ENCODE results near the gene BRINP2.

The BRINP2 gene

DNA sequence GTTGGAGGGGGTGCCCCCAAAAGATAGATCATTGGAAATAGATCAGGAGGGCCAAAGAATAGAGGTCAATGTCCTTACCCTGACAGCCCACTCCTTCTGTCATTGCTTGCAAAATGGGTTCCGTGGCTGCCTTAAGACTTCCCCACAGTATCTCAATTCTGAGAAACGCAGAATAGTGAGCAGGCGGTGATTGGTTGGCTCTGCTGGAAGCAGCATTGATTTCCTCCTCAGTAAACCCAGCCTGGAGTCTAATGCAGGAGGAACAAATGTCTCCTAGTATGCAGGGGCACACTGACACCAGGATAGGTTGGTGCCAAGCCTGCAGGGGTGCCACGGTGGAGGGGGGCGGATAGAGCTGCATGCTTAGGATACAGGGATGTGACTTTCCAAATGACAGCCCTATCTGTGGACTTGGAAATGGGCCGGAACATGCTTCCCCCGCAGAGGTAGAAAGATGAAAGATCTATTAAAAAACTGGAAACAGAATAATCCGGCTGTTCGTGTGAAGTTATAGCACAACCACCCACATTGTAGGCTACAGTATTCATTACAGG is 76.9 kb downstream of the BRINP2 start:
- H3K4me1 Mint-ChIP-seq (ENCODE audit: low read depth in 2 of 2): no peaks in the 10 kb centered on the region
- peaks cover 2% of the 10 kb centered on the region for H3K36me3 Mint-ChIP-seq (ENCODE audit: insufficient read depth)
- H3K4me3 Mint-ChIP-seq: no peak overlapping the region
- peaks cover 0 to 10% of the 10 kb centered on the region in 2 donors for H3K9me3 Mint-ChIP-seq
- ATAC-seq (replicated peaks): no peak
- no peaks in the 10 kb centered on the region for H3K27me3 Mint-ChIP-seq
- H3K27ac Mint-ChIP-seq: no peak overlapping the region
- no peak for DNase-seq

DNA sequence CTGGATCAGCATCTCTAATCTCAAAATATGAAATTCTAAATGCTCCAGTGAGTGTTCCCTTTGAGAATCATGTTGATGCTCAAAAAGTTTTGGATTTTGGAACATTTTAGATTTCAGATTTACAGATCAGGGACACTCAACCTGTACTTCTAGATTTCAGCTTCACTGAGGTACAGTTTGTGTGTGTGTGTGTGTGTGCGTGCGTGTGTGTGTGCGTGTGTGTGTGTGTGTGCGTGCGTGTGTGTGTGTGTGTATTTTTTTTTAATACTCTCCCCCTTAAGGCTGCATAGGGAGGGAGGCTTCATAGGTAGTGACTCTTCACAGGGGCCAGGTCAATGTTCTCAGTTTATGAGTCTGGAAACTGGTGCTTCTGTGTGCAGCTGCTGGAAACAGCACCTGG is 77.5 kb downstream of the BRINP2 start:
- H3K4me3 Mint-ChIP-seq: no peak overlapping the region
- no peak for DNase-seq
- ATAC-seq (replicated peaks): no peak
- H3K9me3 Mint-ChIP-seq: peaks cover 0 to 8% of the 10 kb centered on the region in 2 donors
- H3K4me1 Mint-ChIP-seq (ENCODE audit: low read depth in 2 of 2): no peaks in the 10 kb centered on the region
- H3K36me3 Mint-ChIP-seq (ENCODE audit: insufficient read depth): peaks cover 2% of the 10 kb centered on the region
- no peak overlapping the region for H3K27ac Mint-ChIP-seq
- H3K27me3 Mint-ChIP-seq: no peaks in the 10 kb centered on the region

DNA sequence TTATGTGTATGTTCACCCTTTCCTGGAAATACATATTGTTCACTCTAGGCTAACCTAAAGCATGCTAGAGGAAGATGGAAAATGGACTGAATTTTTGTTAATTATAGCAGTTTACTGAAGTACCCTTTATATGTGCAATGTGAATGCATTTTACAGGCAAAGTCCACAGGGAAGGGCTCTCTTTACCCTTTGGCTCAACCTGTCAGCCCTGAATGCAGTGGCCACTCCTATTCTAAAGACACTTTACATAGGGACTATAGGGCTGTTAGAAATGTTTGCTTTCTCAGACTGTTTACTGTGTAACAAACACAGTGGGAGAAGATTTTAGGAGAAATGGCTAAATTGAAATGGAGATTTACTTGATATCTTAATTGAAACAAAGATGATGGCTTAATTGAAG is 78.5 kb downstream of the BRINP2 start:
- Mint-ChIP-seq H3K4me3 (no peak overlapping the region), H3K27ac (no peak overlapping the region), H3K27me3 (no peaks in the 10 kb centered on the region), H3K4me1 (ENCODE audit: low read depth in 2 of 2) (no peaks in the 10 kb centered on the region), H3K9me3 (peaks cover 0 to 4% of the 10 kb centered on the region in 2 donors), H3K36me3 (ENCODE audit: insufficient read depth) (peaks cover 2% of the 10 kb centered on the region)
- ATAC-seq (replicated peaks) (no peak), DNase-seq (no peak)

DNA sequence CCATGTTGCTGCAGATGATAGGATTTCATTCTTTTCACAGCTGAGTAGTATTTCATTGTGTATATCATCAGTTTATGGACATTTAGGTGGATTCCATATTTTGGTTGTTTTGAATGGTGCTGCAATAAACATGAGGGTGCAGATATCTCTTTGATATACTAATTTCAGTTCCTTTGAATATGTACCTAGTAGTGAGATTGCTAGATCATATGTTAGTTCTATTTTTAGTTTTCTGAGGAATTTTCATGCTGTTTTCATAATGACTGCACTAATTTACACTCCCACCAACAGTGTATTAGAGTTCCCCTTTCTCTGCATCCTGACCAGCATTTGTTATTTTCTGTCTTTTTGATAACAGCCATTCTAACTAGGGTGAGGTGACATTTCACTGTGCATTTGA is 82.1 kb downstream of the BRINP2 start:
- Mint-ChIP-seq H3K36me3 (ENCODE audit: insufficient read depth) (no peaks in the 10 kb centered on the region), H3K27me3 (no peaks in the 10 kb centered on the region)
- no peak for DNase-seq

DNA sequence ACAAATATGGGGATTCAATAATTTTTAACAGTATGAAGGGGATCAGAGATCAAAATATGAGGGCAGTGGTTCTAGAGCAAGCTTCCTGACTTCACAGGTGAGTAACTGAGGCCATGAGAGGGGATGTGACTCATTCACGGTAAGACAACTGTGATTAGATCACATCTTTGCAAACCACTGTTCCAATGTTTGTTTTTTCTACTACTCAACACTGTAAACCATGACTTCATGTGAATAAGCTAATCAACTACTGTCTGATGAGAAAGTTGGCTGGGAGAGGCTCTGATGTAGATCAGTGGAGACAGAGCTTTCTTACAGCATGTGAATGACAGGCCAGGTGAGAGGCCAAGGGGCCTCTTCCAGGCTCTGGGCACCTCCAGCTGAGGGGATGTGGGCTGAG is 84.7 kb downstream of the BRINP2 start:
- Mint-ChIP-seq H3K9me3 (peaks cover 4 to 14% of the 10 kb centered on the region in 2 donors), H3K4me1 (ENCODE audit: low read depth in 2 of 2) (no peaks in the 10 kb centered on the region), H3K36me3 (ENCODE audit: insufficient read depth) (no peaks in the 10 kb centered on the region), H3K27ac (no peak overlapping the region), H3K27me3 (no peaks in the 10 kb centered on the region), H3K4me3 (no peak overlapping the region)
- no peak for ATAC-seq (replicated peaks)
- DNase-seq: no peak

More for the DNA sequence above, 82.1 kb downstream of the BRINP2 start:
- no peak for ATAC-seq (replicated peaks)
- Mint-ChIP-seq H3K4me1 (ENCODE audit: low read depth in 2 of 2) (no peaks in the 10 kb centered on the region), H3K9me3 (peaks cover 4 to 14% of the 10 kb centered on the region in 2 donors), H3K27ac (no peak overlapping the region), H3K4me3 (no peak overlapping the region)

DNA sequence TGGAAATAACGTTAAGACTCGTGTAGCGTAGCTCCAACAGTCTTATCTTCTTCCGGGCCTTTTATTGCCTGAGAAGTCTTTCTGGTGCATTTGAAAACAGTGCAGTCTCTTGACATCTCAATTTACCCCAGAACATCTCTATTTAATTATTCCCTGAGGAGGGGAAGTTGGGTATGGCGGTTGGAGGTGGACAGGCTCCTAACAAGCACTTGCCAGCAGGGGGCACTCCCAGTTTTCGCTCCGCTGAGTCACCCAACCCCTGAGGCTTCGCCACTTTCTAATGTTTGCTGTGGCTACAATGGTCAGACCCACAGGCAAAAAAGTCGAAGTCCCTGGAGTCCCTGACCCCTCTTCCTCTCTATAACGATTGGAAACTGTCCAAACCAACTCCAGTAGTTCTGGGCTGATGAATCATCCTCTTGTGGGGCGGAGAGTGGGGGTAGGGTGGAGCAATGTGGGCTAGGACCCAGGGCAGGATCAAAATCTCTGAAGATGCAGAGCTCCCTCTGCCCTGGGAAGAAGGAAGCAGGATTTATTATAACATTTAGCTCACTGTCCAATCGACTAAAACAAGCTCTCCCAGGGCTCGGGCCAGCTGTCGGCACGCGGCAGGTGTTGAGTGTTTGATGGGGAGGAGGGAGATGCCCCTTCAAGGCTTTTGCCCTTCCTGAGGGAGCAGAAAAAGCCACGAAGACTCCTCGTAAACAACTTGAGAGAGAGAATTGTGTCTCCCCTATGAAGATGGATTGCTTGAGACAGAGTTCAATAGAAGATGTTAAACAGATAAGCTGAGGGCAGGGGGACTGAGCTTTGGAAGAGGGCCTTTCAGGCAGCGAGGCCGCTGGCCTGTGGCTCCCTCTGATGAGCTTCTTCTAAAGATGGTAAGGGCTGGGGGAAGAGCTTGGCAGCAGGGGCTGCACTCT is 85.7 kb downstream of the BRINP2 start:
- Mint-ChIP-seq H3K4me1 (ENCODE audit: low read depth in 2 of 2) (no peaks in the 10 kb centered on the region), H3K27ac (no peak overlapping the region), H3K36me3 (ENCODE audit: insufficient read depth) (no peaks in the 10 kb centered on the region), H3K27me3 (no peaks in the 10 kb centered on the region), H3K4me3 (no peak overlapping the region), H3K9me3 (peaks cover 4 to 14% of the 10 kb centered on the region in 2 donors)
- no peak for ATAC-seq (replicated peaks)
- DNase-seq: no peak

DNA sequence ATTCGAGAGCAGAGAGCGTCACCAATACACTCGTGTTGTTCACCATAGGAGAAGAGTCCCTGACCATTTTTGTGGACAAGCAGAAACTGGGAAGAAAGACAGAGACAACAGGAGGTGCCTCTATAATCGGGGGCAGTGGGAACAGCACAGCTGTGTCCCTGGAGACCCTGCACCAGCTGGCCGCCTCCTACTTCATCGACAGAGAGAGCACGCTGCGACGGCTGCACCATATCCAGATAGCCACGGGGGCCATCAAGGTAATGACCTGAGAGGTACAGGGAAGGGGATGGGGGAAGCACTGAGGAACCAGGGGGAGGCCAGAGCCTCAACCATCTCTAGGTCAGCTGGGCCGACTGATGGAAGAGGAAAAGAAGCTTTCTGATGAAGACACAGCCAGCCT is 86.4 kb downstream of the BRINP2 start:
- no peak for DNase-seq
- Mint-ChIP-seq H3K4me1 (ENCODE audit: low read depth in 2 of 2) (no peaks in the 10 kb centered on the region), H3K36me3 (ENCODE audit: insufficient read depth) (no peaks in the 10 kb centered on the region), H3K27me3 (no peaks in the 10 kb centered on the region), H3K9me3 (peaks cover 4 to 14% of the 10 kb centered on the region in 2 donors), H3K4me3 (no peak overlapping the region), H3K27ac (no peak overlapping the region)
- ATAC-seq (replicated peaks): no peak

GRCh38 chr1:177257576-177257975 is 86.8 kb downstream of the BRINP2 start:
- H3K4me3 Mint-ChIP-seq: no peak overlapping the region
- ATAC-seq (replicated peaks) (no peak), DNase-seq (no peak)
- H3K9me3 Mint-ChIP-seq: peaks cover 4 to 14% of the 10 kb centered on the region in 2 donors
- no peaks in the 10 kb centered on the region for H3K36me3 Mint-ChIP-seq (ENCODE audit: insufficient read depth)
- H3K27ac Mint-ChIP-seq: no peak overlapping the region
- no peaks in the 10 kb centered on the region for H3K27me3 Mint-ChIP-seq
- H3K4me1 Mint-ChIP-seq (ENCODE audit: low read depth in 2 of 2): no peaks in the 10 kb centered on the region

GRCh38 chr1:177270863-177271262 is 100.1 kb downstream of the BRINP2 start:
- H3K36me3 Mint-ChIP-seq (ENCODE audit: insufficient read depth): no peaks in the 10 kb centered on the region
- no peaks in the 10 kb centered on the region for H3K27me3 Mint-ChIP-seq
- no peak overlapping the region for H3K4me3 Mint-ChIP-seq
- peaks cover 0 to 4% of the 10 kb centered on the region in 2 donors for H3K9me3 Mint-ChIP-seq
- ATAC-seq (replicated peaks): no peak
- no peaks in the 10 kb centered on the region for H3K4me1 Mint-ChIP-seq (ENCODE audit: low read depth in 2 of 2)
- H3K27ac Mint-ChIP-seq: no peak overlapping the region
- no peak for DNase-seq

DNA sequence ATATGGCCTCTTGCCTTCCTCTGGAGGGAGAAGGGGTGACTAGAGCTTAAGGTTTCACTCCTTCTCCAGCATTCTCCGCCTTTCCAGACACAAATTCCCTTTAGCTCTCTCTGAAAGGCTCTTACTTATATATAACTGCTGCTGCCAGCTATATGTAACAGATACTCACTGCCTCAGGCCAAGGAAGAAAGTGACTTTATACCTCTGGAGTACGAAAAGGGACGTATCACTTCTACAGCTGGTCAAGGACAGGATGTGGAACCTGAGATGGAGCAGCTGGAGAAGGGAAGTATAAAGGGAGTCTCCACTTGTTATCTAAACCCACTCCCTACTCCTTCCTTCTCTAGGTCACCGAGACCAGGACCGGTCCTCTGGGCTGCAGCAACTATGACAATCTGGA is 102.4 kb downstream of the BRINP2 start:
- Mint-ChIP-seq H3K27me3 (no peaks in the 10 kb centered on the region), H3K9me3 (peaks cover 5 to 6% of the 10 kb centered on the region in 2 donors), H3K36me3 (ENCODE audit: insufficient read depth) (no peaks in the 10 kb centered on the region), H3K4me3 (no peak overlapping the region), H3K27ac (no peak overlapping the region), H3K4me1 (ENCODE audit: low read depth in 2 of 2) (no peaks in the 10 kb centered on the region)
- no peak for ATAC-seq (replicated peaks)
- no peak for DNase-seq

DNA sequence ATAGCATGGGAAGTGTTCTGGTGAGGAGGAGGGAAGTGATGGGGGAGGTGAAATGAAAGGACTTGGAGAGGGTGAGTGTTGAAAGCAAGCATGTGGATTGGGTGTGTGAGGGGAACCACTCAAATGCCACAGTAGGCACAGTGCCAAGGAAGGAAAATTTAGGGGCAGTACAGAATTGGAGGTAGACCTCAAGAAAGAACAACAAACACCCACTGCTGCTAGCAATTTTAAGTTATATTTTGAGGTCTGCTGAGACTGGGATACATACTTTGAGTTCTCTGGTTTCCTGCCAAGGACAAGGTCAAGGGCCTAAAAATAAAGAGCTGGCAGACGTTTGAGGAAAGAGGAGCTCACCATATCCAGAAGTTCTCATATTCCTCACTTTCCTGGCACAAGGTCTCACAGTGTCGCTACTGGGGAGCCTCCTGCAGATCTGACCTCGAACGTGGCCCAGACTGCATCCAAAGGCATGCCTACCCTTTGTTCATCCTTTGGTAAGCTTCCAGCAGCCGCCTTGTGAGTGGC is 104.0 kb downstream of the BRINP2 start:
- Mint-ChIP-seq H3K36me3 (ENCODE audit: insufficient read depth) (no peaks in the 10 kb centered on the region), H3K27ac (no peak overlapping the region), H3K4me1 (ENCODE audit: low read depth in 2 of 2) (no peaks in the 10 kb centered on the region), H3K27me3 (no peaks in the 10 kb centered on the region), H3K4me3 (no peak overlapping the region), H3K9me3 (peaks cover 7 to 13% of the 10 kb centered on the region in 2 donors)
- no peak for ATAC-seq (replicated peaks)
- DNase-seq: no peak

- Mint-ChIP-seq H3K9me3 (peaks cover 9 to 13% of the 10 kb centered on the region in 2 donors), H3K27ac (no peak overlapping the region), H3K27me3 (no peaks in the 10 kb centered on the region), H3K4me1 (ENCODE audit: low read depth in 2 of 2) (no peaks in the 10 kb centered on the region), H3K4me3 (no peak overlapping the region), H3K36me3 (ENCODE audit: insufficient read depth) (no peaks in the 10 kb centered on the region)
- DNase-seq: no peak
- no peak for ATAC-seq (replicated peaks)
Observed at GRCh38 chr1:177275736-177276135, 105.0 kb downstream of the BRINP2 start.

DNA sequence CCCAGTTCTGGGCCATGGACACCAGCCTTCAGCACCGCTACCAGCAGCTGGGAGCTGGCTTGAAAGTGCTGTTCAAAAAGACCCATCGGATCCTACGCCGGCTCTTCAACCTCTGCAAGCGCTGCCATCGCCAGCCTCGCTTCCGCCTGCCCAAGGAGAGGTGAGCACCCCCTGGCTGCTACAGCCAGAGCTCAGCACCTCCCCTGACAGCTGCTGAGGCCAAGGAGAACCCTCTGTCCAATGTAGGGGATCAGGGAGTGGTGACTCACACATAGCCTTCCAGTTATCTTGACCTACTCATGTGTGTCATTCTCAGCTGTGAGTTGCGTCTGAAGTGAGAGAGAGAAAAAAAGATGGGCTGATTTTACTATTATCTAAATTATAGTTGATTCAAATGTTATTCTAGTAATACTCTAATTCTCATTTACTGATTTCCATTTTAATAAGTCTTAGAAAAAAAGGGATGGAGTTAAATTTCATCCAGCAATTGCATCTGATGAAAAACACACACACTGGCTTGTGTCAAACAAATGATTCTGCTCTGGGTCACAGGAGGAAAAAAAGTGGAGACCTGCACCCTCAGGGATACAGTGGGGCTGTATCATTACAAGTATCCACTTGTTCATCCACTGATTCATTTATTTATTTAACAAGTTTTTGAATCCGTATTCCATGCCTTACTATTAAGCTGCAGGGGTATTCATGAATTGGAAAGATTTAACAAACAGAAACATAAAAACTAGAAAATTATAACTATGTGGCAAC is 108.0 kb downstream of the BRINP2 start:
- Mint-ChIP-seq H3K4me3 (no peak overlapping the region), H3K36me3 (ENCODE audit: insufficient read depth) (peaks cover 1% of the 10 kb centered on the region), H3K9me3 (peaks cover 8 to 13% of the 10 kb centered on the region in 2 donors), H3K27ac (no peak overlapping the region), H3K27me3 (no peaks in the 10 kb centered on the region), H3K4me1 (ENCODE audit: low read depth in 2 of 2) (no peaks in the 10 kb centered on the region)
- ATAC-seq (replicated peaks) (no peak), DNase-seq (no peak)

All from effector memory CD8-positive, alpha-beta T cell (primary cell).